GM18520 (cell line): ENCODE results near the gene SFXN5.
A peak's percentile ranks its signal among the peaks of the same experiment; 100 is the strongest.
"Not testable (repeated sequence)": the region's sequence is repeated elsewhere in the genome, so short reads cannot be mapped to it uniquely, and the experiment has no call there.

Source experiments
- ATAC-seq: cut with Tn5 transposase; IDR thresholded peaks from one replicate; pipeline ENCODE4 v1.9.1; 2021; ENCODE audit not compliant: unreplicated experiment

SFXN5 gene

DNA sequence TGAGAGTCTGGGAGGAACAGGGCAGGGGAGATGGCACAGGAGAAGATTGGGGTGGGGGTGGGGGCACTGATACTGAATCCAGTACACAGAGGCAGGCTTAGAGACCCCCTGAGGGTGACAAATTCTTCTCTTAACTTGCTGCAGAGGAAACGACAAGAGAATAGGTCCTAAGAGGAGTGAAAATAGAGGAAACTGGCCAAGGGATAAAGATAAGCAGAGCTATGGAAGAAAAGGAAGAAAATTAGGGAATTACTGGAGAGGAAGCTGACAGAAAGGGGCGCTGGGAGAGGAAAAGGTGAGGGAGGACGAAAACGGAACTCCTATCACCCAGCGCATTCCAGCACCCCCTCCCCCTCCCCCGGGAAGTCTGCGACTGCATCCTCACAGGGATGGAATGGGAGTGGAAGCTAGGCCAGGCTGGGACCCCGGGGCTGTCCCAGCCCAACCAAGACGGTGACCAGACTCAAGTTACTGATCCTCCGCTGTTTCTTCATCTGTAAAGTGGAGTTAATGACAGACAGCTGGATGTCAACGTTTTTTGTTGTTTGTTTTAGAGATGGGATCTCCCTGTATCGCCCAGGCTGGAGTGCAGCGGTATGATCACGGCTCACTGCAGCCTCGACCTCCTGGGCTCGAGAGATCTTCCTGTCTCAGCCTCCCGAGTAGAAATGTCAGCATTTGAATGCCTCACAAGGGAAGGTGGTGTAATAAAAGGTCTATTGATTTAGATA, 156.8 kb downstream of the SFXN5 start:
- ATAC-seq, result no peak

DNA sequence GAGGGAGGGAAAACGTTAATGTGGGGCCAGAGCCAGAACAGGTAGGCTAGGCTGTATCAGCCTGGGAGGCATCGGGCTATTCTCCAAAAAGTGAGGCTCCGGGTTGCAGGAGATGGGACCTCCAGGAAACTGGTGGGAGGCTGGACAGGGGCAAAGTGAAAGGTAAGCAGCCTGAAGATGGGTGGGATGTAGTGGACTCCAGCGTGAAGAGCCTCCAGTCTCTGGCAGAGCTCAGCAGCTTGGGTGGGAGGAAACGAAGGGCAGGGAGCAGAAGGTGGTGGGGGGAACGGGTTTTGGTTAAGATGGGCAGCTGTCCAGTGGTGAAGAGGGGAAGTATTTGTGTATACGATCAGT, 157.3 kb downstream of the SFXN5 start:
- ATAC-seq, result no peak

DNA sequence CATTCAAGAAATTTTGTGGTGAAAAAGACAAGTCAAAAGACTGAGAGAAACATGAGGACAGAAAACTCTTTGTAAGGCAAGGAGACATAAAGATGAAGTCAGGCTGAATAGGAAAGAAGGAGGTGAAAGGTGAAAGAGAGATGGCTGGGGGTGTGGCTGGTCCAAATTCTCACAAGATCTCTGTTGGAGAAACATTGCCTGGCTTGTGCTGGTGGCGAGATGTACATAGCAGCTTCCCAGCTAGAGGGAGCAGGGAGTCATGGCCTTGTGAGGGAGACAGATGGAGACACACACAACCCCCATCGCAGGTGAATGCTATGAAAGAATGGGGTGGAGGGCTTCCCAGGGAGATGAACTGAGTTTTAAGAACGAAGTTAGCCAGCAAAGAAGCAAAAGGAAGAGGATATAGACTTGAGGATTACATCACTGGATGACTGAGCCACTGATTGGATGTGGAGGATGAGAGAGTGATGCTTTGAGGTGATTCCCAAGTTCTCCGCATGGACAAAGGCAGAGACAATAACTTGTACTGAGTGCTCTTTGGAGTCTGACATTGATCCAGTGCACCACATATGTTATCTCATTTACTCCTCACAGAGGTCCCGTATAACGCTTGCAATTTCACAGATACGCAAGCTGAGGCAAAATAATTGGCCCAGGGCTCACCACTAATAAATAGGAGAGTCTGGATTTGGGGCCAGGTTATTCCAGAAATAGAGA, 157.9 kb downstream of the SFXN5 start:
- no peak for ATAC-seq

DNA sequence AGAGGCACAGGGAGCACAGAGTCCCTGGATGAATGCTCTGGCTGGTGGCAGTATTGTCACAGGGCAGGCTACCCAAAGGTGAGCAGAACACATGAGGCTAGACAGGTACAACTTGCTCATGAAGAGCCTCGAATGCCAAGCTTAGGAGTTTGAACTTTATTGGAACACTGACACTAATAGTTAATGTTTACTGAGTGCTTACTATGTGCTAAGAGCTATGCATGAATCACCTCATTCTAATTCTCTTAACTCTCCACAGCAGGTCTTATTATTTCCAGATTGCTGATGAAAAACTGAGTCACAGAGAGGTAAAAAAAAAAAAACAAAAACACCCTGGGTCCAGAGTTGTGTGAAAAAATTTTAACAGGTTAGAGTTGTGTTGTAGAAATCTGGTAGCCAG, 160.3 kb downstream of the SFXN5 start:
- no peak for ATAC-seq

DNA sequence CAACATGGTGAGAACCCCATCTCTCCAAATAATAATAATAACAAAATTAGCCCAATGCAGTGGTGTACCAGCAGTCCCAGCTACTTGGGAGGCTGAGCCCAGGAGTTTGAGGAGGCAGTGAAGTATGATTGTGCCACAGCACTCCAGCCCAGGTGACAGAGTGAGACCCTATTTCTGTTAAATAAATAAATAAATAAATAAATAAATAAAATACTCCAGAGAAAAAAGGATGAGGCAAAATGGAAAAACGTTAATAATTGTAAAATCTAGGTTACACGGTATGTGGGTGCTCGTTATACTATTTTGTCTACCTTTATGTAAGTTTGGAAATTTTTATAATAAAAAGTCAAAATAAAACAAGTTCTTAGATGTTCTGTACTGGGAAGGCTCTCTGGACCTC, 162.8 kb downstream of the SFXN5 start:
- no peak for ATAC-seq

DNA sequence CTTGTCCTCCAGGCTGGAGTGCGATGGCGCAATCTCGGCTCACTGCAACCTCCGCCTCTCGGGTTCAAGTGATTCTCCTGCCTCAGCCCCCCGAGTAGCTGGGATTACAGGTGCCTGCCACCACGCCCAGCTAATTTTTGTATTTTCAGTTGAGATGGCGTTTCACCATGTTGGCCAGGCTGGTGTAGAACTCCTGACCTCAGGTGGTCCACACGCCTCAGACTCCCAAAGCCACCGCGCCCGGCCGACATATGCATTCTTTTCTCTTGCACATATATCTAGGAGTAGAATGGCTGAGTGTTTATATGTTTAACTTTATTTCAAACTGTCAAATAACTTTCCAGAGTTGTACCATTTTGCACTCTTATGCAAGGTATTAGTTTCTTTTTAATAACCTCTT, 164.1 kb downstream of the SFXN5 start:
- not testable (repeated sequence) for ATAC-seq

DNA sequence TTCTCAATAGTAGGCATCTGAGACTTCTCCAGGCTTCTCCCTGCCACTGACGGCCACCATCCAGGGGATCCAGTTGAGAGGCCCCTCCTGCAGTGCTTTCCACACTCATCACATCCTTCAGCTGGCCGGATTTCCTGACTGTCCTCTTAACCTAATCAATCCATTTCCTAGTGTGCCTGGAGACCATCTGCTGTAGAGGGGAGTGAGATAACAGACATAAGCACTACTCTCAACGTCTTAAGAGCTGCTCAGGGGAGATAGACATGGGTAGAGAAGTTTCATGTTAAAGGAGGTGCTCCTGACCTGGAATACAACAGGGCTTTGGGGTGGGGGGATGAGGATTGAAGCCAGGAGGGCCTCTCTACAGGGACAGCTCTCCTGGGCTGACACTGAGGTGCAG, 170.1 kb downstream of the SFXN5 start:
- no peak for ATAC-seq

DNA sequence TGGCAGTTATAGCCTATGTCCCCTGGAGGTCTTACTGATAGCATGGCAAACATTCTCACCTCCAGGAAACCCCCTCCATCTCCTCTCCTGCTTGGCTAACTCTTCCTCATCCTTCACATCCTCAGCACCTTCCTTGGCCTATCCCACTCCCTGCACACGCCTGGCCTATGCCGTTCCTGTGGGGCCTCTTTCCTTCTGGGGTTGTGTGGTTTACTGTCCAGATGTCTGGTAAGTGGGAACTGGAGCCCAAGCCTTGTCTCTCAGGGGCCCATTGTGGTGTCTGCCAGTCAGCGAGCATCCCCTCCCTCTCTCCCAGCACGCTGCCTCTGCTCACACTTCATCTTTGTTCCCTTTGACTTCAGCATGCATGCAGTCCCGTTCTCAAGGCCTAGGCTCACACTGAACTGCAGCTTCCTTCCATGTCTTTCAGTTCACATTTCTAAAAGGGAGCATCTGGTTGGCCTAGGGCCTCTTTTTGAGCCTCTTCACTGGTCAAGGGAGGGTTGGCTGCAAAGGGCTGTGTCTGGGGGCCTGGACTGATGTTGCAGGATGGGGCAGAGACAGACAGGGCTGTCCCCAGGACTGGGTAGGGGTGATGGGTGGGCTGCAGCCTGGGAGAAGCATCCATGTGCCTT, 171.2 kb downstream of the SFXN5 start:
- no peak for ATAC-seq

DNA sequence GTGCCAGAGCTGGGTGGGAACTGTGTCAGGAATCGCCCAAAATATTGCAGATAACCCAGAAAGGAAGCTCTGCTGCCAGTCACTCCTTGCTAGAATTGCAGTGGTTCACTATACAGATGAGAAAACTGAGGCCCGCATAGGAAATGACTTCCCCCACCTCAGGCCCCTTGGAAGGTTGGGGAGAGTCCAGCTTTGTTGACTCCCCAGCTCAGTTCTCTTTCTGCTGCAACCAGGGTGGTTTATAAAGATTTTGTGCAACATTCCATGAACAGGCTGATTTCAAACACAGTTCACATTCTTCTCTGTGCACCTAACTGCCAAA, 173.0 kb downstream of the SFXN5 start:
- no peak for ATAC-seq

DNA sequence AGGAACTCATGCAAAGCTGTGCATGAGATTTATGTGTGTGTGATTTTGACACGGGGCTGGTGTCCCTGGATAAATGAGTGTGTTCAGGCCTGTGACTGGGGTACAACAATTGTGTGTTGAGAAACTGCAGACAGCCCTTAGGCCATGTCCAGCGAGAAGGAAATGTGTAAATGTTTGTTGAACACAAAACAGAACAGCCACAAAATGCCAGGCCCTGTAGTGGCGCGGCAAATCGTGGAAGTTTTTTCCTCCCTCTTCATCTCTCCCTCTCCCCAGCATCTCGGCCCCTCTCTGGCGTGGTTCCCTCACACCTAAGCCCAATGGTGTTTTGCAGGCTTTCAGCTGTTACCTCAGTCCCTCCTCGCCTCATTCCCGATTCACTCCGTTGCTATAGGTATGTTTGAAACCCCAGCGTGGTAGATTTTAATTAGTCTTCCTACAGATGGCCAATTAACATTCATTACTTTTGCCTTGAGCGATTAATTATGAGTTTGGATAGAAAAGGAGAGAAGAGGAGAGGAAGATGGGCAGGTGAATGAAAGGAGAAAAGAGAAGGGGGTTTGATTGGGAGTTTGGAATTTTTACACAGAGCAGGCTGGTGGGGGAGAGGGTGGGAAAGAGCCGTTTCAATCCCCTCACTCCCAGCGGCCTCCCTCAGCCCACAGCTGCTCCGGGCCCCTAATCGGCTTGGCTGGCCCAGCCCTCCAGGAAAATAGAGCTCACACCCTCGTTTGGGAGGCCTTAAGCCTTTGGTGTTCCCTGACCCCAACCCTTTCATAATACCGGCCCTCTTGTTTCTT, 173.5 kb downstream of the SFXN5 start:
- ATAC-seq, result no peak

DNA sequence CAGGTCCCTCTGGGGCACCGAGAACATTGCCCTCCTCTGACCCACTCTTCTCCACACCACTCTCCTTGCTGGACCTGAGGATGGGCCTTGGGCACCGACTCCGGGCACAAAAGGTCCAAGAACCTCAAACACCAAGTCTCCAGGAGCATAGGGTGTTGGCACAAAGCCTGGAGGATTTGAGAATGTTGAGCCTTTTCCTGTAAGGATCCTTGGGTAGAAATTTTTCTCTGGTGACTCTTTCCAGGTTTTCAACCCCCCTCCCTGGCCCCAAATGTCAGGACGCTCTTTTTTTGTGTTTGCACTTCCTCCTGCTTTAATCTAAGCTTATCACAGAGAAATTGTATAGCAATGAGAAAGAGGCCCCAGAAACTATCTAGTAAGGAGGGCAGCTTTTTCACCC, 175.1 kb downstream of the SFXN5 start:
- ATAC-seq, result no peak

DNA sequence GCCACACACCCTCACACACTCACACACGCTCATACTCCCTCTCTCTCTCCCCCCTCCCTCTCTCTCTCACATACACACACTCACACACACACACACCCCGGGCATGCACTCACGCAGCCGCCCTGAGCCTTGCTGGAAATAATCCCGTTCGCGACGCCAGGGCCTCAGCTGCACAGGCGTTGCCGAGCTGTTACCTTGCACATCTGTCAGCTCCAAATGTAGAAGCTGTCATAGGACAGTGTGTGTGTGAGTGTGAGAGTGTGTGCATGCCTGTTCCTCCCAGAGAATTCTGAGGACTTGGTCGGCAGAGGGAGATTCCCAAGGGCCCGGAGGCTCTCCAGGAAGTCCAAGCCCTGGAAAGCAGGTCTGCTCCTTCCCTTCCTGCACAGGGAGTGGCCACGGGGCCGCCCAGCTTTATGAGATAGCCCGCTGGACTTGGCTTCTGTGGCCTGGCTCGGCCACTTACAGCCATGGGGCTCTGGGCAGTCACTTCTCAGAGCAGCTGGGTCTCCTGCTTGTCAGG, 175.7 kb downstream of the SFXN5 start:
- ATAC-seq, result no peak

DNA sequence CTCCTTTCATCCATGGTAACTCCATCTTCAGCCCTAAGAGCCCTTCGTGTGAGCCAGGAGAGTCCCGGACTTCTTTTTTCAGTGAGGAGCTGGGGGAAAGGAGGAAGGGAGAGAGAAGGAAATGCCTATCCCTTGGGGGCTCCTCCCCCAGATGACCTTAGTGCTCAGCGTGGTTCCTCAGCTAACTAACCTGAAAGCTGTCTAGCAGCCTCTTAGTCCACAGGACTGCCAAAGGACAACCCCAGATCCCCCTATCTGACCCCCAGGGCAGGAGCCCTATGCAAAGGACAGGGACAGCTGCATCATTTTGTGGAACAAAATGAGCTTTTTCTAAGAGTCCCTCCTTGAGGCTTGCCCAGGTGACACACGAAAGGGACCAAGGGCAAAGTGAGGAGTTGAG, 176.4 kb downstream of the SFXN5 start:
- no peak for ATAC-seq

DNA sequence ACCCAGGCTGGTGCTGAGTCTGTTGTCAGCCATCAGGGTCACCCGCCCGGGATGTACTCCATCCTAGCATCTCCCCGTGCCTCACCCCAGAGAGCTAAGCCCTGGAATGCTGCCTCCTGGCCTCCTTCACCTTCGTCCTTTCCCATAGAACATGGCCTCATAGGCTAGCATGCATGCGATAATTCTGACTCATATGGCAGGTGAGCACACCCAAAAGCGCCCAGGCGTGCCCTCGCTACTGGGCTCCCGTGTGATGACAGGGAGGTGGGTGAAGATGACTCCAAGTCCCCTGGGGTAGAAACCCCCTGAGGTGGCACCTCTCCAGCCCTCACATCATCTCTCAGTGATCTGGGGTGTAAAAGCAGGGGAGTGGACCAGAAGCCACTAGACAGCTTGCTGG, 177.0 kb downstream of the SFXN5 start:
- no peak for ATAC-seq

DNA sequence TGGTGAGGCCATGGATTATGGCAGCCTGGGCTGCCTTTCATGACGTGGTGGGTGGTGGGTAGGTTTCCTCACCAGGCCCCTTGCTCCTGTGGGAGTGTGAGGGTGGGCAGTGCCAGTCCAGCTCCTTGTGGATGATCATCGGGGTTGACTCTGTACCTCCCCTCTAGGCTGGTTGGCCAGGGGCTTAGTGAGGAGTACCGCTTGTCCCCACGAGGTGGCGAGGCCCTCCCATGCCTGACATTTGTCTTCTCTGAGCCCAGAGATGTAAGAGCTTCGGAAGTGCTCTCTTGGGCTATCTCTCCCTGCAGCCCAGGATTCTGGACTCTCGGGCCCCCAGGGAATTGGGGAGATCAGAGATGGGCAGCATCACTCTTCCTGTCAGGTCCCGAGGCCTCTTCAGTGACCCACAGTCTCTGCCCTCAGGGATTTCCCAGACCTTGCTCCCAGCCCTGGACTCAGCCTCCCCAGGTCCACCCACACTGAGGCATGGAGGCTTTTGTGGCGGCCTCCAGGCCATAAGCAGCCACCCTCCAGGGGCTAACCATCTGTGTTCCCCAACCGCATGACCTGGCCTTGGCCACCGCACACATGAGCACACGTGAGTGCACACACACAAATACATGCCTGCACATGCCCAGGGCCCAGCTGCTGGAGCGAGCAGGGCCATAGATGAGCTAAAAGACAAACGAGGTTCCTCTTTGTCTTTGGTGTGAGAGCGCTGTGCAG, 177.8 kb downstream of the SFXN5 start:
- peak; percentile 52 for ATAC-seq

DNA sequence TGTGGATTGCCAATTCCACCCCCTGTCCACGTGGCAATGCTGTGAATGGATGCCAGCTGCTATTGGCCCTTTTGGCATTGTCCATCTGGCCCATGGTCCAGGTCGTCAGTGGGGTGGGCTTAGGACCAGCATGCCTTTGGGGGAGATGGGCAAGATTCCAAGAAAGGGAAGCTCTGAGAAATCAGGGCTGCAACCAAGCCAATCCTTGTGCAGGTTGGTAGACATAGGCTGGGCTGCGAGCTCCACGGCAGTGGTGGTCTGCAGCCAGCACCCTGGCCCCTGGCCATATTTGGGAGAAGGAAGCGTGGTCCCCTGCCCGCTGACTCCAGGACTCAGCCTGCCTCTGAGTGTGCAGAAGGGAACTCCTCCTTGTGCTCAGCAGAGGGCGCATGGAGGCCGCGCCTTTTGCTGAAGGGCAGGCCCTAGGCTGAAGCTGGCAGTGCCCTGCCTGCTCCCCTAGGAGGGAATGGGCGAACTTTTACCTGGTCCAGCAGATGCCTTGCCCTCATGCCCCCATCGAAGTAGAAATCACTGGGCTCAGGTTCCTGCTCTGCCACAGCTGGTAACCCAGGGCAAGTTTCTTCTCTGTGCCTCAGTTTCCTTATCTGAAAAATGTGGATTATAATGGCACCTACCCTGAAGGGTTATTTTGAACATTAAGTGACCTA, 178.9 kb downstream of the SFXN5 start:
- ATAC-seq, result peak; percentile 49
